SK-N-MC (cell line): Measurements from ENCODE around the gene EPHX1.
"Not testable (repeated sequence)": the region's sequence is repeated elsewhere in the genome, so short reads cannot be mapped to it uniquely, and the experiment has no call there.

Source experiments
- DNase-seq: peaks from one replicate; pipeline ENCODE4 v3.0.0-alpha.2; 2011; ENCODE audit warnings: low read depth, low spot score
- H3K27ac ChIP-seq: fragments of 200-600 bp; sonication (generic); 2 replicates; pipeline ENCODE4 v1.5.1; 2016; ENCODE audit warnings: mixed run types
- H3K36me3 ChIP-seq: fragments of 200-600 bp; sonication (generic); 2 replicates; pipeline ENCODE4 v1.6.1; 2017; ENCODE audit warnings: antibody characterized with exemption, low read length, mixed read lengths; ENCODE audit not compliant: insufficient read depth
- H3K4me3 ChIP-seq: fragments of 200-600 bp; sonication (generic); 2 replicates; pipeline ENCODE4 v1.5.1; 2016
- H3K9ac ChIP-seq: fragments of 200-600 bp; sonication (generic); 2 replicates; pipeline ENCODE4 v1.8.0; 2017; ENCODE audit warnings: mixed run types, mixed read lengths; ENCODE audit not compliant: insufficient read length
- H3K9me3 ChIP-seq: fragments of 200-600 bp; sonication (generic); 2 replicates; pipeline ENCODE4 v1.6.1; 2017; ENCODE audit warnings: low read depth, mild to moderate bottlenecking, antibody characterized with exemption, low read length, moderate library complexity, mixed read lengths
- EZH2 ChIP-seq: fragments of 200-600 bp; sonication (generic); IDR thresholded peaks from one replicate; pipeline ENCODE4 v1.6.1; 2017; ENCODE audit warnings: antibody characterized with exemption
- FOXP2 ChIP-seq: optimal IDR thresholded peaks from 2 replicates; pipeline ENCODE3; 2011; ENCODE audit warnings: mild to moderate bottlenecking, moderate library complexity; ENCODE audit not compliant: insufficient read depth; ENCODE audit errors: extremely low read length, control extremely low read depth
- POLR2AphosphoS5 ChIP-seq: IDR thresholded peaks from 2 replicates; pipeline ENCODE4 v1.6.1; 2012; ENCODE audit warnings: mild to moderate bottlenecking, low read depth, low read length, borderline replicate concordance

The EPHX1 gene

DNA sequence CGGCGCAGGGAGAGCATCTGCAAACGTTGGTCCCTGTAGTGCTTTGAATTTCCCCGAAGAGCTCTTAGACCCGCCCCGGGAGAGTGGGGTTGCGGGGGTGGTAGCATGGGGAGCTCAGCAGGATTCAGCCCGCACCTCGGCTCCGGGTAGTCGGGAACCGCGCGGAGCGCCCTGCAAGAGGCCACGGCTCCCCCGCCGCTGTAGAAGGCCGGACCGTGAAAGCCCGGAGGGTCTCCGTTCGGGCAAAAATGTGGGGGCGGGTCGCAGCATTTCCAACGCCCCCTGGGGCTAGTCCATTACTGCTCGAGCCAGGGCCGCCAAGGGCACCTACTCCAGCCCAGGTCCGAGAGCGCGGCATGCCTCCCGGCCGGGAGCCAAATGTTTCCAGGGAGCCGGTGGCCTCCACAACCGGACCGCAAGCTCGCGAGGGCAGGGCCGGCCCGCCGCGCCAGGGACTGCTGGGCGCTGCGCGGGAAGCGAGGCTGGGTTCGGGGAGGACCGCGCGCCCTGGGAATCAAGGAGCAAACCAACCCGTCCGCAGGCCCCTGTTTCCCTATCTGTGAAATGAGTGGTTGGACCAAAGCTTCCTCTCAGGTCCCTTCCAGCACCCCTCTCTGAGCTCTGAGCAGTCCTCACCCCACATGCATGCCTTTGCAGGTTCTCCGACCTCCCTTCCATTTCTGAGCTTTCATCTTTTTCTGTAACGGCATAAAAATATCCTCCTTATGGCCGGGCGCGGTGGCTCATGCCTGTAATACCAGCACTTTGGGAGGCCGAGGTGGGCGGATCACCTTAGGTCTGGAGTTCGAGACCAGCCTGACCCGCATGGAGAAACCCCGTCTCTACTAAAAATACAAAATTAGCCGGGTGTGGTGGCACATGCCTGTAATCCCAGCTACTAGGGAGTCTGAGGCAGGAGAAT, 73.0 kb downstream of the EPHX1 start:
- H3K9ac ChIP-seq, result peak overlapping the region; percentile 77
- DNase-seq, result no peak
- TF ChIP-seq FOXP2 (no peak), EZH2 (no peak), POLR2AphosphoS5 (no peak)
- H3K4me3 ChIP-seq, result peak overlapping the region; percentile 93
- H3K36me3 ChIP-seq, result no peaks in the 10 kb centered on the region
- H3K9me3 ChIP-seq, result no peaks in the 10 kb centered on the region
- H3K27ac ChIP-seq, result no peak overlapping the region

GRCh38 chr1:225883616-225884265, 73.8 kb downstream of the EPHX1 start:
- Histone ChIP-seq H3K36me3 (no peaks in the 10 kb centered on the region), H3K4me3 (no peak overlapping the region), H3K27ac (no peak overlapping the region), H3K9me3 (no peaks in the 10 kb centered on the region), H3K9ac (no peak overlapping the region)
- TF ChIP-seq POLR2AphosphoS5 (no peak), FOXP2 (no peak), EZH2 (no peak)
- DNase-seq, result no peak

- no peaks in the 10 kb centered on the region for H3K36me3 ChIP-seq
- H3K4me3 ChIP-seq, result no peak overlapping the region
- no peak for DNase-seq
- H3K9ac ChIP-seq, result no peak overlapping the region
- H3K27ac ChIP-seq, result no peak overlapping the region
- TF ChIP-seq EZH2 (no peak), POLR2AphosphoS5 (no peak), FOXP2 (no peak)
- no peaks in the 10 kb centered on the region for H3K9me3 ChIP-seq
These were observed 75.4 kb downstream of the EPHX1 start for GRCh38 chr1:225885336-225885735.

DNA sequence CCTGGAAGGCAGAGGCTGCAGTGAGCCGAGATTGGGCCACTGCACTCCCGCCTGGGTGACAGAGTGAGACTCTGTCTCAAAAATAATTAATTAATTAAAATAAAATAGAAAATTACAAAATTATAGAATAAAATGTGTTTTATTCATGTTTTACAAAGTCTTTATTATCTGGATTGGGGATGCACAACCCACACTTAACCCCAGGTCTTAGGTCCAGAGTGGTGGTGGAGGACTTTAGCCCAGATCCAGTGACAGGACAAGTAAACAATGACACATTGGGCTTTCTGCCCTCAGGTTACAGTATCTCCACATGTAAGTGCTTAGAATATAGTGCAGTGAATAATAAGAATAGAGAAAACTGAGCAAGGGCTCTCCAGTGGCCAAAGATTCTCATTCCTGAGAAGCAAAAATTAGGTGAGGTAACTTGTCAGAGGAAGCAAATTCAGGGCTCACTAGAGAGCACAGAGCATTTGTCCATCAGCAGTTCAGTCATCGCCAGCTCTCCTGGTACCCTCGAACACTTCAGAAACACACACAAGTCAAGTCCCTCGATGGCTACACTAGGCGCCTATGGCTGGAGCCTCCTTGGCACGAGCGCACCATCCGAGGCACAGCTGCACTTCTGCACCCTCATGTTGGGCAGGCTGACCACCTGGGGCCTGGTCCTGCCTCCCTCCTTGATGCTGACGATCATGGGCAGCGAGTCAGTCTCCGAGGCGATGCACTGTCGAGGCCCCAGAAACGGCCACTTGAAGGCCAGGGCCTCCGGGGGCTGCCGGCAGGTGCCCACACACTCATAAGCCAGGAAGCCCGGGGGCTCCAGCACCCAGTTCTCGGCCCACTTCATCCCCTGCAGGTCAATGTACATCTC, 76.5 kb downstream of the EPHX1 start:
- no peak for TF ChIP-seq EZH2
- no peak for TF ChIP-seq FOXP2
- TF ChIP-seq POLR2AphosphoS5, result no peak
- Histone ChIP-seq H3K9me3 (no peaks in the 10 kb centered on the region), H3K4me3 (no peak overlapping the region), H3K36me3 (no peaks in the 10 kb centered on the region), H3K9ac (no peak overlapping the region), H3K27ac (no peak overlapping the region)
- DNase-seq, result no peak

- Histone ChIP-seq H3K27ac (no peak overlapping the region), H3K4me3 (no peak overlapping the region), H3K9ac (no peak overlapping the region)
These were observed 77.0 kb downstream of the EPHX1 start for GRCh38 chr1:225887030-225887314.

DNA sequence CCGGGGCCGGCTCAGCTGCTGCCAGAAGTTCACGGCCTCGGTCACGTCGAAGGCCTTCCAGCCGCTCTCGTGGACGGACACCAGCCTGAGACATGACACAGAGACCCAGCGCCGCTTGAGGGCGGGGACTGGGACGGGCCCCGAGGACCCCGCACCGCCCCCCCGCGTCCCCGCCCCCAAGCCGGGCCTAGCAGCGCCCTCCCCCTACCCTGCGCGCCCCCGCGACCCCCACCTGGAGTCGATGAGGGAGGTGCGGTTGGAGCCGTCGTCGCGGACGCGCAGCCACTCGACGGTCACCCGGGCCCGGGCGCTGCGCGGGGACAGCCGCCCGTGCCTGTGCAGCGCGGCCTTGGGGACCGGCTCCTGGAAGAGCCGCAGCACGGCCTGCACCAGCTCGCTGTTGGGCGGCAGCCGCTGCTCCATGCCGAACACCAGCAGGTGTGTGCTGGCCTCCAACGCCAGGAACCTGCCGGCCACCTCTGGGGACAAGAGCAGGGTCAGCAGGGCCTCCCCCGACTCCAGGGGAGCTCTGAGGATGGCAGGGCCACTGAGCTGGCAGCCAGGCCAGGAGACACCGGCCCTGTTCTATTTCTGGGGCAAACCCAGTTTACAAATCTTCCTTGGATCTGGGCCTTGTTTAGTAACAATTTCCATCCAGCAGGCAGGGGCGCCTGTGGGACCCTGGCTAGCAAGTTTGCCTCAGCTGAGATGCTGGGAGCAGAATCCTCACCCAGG, 77.8 kb downstream of the EPHX1 start:
- H3K36me3 ChIP-seq, DNase-seq, H3K4me3 ChIP-seq, H3K27ac ChIP-seq, H3K9ac ChIP-seq, H3K9me3 ChIP-seq: not testable (repeated sequence)

More at GRCh38 chr1:225887030-225887314, 77.0 kb downstream of the EPHX1 start:
- no peak for TF ChIP-seq EZH2
- TF ChIP-seq POLR2AphosphoS5, result no peak
- TF ChIP-seq FOXP2, result no peak
- DNase-seq, result no peak
- Histone ChIP-seq H3K9me3 (no peaks in the 10 kb centered on the region), H3K36me3 (no peaks in the 10 kb centered on the region)

DNA sequence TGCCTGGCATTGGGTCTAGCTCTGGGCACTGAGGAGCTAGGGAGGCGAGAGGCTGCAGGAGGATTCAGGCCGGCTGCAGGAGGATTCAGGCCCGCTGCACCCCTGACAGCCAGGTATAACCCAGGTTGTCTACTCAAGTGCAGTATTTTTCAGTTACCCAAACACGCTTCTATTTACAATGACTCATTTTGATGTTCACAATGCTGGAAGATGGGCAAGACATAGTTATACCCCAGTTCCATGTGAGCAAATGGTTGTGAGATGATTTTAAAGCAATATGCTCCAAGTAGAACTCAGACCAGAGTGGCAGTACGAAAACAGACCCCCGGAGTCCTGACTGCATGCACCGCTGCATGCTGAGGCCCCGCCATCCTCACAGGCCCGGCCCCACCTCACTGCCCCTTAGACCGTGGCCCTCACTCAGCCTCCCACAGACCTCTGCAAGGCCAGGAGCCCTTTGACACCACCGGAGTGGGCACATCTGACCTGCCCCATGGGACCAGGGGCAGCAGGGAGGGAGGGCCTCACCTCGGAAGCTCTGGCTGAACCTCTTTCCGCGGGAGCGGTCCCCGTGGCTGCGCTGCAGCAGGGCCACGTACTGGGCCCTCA, 78.5 kb downstream of the EPHX1 start:
- H3K4me3 ChIP-seq, result no peak overlapping the region
- H3K27ac ChIP-seq, result no peak overlapping the region
- no peak for DNase-seq
- no peaks in the 10 kb centered on the region for H3K9me3 ChIP-seq
- no peak overlapping the region for H3K9ac ChIP-seq
- H3K36me3 ChIP-seq, result no peaks in the 10 kb centered on the region
- TF ChIP-seq EZH2, result no peak
- no peak for TF ChIP-seq FOXP2
